Activated CD4-positive, alpha-beta T cell treated with anti-CD3 and anti-CD28 coated beads, Interleukin-2, Interleukin-6, amounts not matched to agents 100 ng/mL and 50 ng/mL, durations not matched to agents 16 hours and 8 hours (primary cell): ENCODE measurements around the gene CAMTA1.
"Not testable (repeated sequence)": the region's sequence is repeated elsewhere in the genome, so short reads cannot be mapped to it uniquely, and the experiment has no call there.

Experiments used
- DNase-seq: peaks from one replicate; pipeline ENCODE4 v3.0.0-alpha.2; 2020

Gene CAMTA1, protein sequence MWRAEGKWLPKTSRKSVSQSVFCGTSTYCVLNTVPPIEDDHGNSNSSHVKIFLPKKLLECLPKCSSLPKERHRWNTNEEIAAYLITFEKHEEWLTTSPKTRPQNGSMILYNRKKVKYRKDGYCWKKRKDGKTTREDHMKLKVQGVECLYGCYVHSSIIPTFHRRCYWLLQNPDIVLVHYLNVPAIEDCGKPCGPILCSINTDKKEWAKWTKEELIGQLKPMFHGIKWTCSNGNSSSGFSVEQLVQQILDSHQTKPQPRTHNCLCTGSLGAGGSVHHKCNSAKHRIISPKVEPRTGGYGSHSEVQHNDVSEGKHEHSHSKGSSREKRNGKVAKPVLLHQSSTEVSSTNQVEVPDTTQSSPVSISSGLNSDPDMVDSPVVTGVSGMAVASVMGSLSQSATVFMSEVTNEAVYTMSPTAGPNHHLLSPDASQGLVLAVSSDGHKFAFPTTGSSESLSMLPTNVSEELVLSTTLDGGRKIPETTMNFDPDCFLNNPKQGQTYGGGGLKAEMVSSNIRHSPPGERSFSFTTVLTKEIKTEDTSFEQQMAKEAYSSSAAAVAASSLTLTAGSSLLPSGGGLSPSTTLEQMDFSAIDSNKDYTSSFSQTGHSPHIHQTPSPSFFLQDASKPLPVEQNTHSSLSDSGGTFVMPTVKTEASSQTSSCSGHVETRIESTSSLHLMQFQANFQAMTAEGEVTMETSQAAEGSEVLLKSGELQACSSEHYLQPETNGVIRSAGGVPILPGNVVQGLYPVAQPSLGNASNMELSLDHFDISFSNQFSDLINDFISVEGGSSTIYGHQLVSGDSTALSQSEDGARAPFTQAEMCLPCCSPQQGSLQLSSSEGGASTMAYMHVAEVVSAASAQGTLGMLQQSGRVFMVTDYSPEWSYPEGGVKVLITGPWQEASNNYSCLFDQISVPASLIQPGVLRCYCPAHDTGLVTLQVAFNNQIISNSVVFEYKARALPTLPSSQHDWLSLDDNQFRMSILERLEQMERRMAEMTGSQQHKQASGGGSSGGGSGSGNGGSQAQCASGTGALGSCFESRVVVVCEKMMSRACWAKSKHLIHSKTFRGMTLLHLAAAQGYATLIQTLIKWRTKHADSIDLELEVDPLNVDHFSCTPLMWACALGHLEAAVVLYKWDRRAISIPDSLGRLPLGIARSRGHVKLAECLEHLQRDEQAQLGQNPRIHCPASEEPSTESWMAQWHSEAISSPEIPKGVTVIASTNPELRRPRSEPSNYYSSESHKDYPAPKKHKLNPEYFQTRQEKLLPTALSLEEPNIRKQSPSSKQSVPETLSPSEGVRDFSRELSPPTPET (N-terminal part only)

DNA sequence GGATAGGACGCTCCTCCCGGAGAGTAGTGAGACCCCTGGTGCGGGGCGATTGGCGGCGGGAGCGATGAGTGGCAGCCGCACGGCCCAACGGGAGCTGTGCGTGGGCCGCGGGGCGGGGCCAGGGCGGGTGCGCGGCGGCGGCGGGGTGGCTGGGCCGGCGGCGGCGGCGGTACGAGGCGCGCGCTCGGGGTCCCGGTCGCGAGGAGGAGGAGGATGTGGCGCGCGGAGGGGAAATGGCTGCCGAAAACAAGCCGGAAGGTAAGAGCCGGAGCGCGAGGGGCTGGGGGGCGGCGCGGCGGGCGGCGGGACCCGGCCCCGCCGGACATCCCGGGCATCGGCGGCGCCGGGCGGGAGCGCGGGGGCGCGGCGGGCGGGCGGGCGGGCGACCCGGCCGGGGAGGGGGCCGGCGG is at the start of gene CAMTA1:
TSS of gene CAMTA1 (plus strand) at position 137 of the 410 bp plus-strand sequence. CDS start at position 214, 77 bp downstream.
- DNase-seq, result no peak

DNA sequence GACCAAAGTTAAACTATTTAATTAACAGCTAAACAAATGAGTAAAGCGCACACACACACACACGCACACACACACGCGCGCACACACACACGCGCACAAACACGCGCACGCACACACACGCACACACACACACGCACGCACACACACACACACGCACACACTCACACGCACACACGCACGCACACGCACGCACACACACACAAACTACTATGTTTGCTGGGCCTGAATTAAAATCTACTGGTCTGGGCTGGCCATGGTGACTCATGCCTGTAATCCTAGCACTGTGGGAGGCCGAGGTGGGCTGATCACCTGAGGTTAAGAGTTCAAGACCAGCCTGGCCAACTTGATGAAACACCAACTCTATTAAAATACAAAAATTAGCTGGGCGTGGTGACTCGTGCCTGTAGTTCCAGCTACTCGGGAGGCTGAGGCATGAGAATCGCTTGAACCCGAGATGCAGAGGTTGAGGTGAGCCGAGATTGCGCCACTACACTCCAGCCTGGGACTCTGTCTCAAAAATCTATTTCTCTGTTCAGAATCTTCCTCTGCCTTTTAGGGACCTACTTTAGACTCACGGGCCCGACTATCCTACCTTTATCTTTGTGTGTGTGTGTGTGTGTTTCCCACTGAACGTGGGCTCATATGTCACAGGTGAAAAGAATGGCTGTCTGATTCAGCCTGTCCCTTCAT is 46.1 kb upstream of the CAMTA1 start:
- no peak for DNase-seq

DNA sequence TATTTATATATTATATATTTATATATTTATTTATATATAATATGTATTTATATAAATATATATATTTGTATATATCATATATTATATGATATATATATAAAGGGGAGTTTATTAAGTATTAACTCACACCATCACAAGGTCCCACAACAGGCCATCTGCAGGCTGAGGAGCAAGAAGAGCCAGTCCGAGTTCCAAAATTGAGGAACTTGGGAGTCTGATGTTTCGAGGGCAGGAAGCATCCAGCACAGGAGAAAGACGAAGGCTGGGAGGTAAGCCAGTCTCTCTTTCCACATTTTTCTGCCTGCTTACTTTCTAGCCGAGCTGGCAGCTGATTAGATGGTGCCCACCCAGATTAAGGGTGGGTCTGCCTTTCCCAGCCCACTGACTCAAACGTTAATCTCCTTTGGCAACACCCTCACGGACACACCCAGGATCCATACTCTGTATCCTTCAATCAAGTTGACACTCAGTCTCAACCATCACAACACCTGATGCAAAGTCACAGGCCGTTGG is 42.5 kb upstream of the CAMTA1 start:
- not testable (repeated sequence) for DNase-seq

DNA sequence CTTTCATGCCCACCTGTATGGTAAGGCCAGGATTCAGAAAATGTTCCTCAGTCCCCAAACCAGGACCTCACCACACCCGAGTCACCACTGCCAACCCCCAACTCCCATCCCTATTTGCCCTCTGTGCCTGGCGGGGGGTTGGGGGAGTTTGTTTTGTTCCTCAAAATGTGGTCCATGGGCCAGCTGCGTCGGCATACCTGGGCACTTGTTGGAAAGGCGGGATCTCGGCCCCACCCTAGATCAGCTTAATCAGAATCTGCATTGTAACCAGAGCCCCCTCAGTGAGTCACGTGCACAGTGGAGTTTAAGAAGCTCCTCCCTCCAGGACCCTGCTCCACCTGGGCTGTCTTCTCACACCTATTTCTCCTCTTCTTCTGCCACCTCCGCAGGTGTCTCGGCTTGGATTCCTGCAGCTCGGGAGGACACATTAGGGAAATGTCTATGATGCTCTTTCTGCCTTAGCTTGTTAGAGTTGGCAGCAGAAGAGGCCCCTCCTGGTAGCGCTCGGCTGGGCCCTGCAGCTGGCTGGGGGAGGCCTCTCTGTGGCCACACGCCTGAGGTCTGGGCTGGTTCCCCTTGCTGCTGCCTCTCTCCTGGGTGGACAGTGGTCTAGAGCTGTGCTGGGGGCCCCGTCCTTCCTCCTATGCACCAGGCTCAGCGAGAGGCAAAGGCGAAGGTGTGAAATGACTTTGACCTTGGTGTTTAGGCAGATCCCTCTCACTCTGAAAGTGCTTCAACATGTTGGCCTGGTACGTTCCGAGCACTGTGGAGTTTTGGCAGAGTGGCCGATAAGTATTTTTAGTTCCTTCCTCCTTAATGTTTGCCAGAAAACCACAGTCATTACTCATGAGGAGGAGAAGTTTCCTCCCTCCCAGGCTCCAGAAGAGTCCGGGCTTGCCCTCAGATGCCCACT is 41.8 kb upstream of the CAMTA1 start:
- DNase-seq, result peak; percentile 37

DNA sequence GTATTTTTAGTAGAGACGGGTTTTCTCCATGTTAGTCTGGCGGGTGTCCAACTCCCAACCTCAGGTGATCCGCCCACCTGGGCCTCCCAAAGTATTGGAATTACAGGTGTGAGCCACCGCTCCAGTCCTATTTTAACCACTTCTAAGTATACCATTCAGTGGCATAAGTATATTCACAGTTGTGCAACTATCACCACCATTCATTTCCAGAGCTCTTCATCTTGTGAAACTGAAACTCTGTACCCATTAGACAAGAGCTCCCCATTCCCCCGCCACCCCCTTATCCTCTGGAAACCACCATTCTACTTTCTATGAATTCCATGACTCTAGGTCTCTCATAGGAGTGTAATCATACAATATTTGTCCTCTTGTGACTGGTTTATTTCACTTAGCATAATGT is 40.2 kb upstream of the CAMTA1 start:
- peak; percentile 71 for DNase-seq

DNA sequence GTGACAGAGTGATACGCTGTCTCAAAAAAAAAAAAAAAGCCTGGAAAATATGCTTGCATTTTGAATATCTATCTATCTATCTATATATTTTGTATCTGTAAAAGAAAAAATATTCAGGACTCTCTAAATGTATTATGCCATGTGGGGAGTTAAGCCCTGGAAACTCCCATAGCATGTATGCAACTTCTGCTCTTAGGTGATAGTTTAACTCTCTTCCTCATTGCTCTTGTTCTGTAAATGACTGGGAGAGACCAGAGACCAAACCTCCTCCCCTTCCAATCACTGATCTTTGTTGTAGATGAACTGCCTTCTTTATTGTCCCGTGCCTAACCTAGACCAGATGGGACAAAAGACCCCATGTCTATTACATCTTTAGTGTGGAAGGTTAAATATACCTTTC is 37.6 kb upstream of the CAMTA1 start:
- no peak for DNase-seq

DNA sequence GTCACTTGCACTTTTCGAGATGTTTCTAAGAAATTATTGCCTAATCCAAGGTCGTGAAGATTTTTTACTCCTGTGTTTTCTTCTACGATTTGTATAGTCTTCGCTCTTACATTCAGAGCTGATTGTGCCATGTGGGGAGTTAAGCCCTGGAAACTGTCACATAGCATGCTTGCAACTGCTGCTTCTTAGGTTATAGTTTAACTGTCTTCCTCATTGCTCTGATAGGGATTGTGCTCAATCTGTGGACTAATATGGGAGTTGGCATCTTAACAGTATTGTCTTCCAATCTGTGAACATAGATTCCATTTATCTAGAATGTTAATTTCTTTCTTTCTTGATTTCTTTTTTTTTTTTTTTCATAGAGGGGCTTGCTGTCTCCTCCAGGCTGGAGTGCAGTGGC is 34.8 kb upstream of the CAMTA1 start:
- no peak for DNase-seq

DNA sequence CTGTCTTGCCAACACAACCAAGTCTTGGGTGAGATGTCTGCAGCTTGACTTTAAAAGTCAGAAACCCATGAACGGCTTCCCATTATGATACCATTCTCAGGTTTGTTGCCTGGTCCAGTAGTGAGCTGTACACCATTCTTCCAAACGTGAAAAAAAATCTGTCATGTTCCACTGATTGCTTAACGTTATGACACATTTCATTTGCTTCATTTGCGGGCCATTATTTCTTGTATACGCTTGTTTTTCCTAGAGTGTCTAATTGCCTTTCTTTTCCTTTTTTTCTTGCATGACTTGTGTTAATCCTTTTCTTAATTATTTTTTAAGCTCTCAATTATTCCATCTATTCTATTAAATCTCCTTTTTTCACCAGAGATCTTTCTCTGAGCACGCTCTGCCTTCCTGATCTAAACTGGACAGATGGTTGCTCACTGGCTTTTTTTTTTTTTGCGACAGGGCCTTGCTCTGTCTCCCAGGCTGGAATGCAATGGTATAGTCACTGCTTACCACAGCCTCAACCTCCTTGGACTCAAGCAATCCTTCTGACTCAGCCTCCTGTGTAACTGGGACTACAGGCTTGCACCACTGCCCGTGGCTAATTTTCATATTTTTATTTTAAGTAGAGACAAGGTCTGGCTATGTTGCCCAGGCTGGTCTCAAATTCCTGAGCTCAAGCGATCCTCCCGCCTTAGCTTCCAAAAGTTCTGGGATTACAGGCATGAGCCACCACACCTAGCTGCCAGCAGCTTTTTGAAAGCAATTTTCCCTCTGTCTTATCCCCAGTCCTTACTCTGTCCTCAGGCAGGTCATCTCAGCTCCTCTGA is 31.7 kb upstream of the CAMTA1 start:
- no peak for DNase-seq

DNA sequence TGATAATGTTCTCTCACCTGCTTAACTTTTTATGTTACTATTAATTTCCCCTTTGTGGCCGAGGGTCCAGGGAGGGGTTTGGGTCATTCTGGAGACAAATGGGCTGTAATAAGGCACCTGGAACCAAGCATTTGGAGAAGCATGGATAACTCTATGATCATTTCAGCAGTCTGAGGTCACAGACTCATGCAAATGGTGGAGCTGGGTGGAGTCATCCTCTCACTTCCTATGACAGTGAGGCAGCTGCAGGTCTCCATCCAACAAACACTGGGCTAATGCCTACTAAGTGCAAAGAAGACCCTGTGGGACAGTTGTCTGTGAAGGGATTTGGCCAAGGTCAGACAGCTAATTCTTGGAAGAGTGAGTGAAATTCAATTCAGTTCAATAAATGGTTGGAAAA is 28.8 kb upstream of the CAMTA1 start:
- DNase-seq, result no peak

DNA sequence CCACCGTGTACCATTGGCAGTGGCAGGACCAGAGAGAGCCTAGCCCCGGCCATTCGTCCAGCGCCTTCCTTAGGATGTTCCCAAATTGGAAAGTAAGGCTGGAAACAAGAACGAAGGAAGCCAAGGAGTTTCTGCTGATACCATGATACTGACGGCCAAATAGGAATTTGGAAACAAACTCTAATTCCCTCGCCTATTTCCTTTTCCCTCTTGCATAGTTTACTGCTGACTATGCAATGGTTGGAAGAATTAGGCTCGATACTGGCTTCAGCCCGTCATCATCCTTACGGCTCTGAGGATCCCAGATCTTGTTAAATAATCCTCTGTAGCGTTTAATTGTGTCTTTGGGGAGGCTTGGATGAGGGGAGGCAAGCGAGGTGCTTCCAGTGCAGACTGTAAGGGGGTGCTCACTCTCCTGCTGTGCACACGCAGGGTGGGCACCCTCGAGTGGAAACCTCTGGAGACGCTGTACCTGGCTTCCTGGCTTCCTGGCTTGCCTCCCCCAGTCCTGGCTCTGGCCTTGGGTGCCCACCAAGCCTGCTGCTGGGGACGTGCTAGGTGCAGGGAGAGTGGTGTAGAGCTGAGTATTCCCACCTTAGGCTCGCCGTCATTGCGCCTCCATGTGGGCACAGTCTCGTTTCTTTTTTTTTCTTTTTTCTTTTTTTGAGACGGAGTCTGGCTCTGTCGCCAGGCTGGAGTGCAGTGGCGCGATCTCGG is 27.4 kb upstream of the CAMTA1 start:
- no peak for DNase-seq

DNA sequence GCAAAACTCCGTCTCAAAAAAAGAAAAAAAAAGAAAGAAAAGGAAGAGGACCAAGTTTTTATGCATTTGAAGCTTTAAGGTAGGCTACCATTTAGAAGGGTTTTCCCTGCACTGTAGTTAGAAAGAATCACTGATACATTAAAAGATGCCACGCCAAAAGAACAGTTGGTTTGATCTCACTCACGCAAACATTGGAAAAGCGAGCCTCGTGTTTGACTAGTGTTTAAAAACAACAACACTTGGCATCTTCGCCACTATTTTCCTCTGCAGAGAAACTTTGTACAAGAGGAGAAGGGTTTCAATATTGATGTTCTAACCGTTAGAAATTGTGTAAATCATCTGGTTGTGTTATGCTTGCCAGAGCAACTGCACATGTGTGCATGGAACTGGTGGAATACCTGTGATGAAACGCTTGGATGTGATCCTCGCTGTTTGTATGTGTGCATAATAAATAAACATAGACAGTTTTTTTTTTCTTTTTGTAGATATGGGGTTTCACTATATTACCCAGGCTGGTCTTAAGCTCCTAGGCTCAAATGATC is 24.0 kb upstream of the CAMTA1 start:
- no peak for DNase-seq

DNA sequence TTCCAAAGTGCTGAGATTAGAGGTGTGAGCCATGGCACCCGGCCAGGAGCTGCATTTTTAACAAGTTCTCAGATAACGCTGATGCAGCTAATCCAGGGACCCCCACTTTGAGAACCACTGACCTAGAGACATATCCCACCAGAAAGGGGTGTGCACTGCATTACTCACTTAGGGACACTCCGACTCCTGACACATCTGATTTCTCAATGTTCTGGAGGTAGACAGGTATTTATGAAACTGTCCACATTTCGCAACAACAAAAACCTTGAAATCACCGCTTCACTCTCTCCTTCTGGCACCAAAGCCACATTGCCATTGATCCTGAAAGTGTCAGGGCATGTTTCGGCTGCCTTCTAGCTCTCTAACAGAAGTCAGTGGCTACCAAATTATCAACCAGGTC is 23.2 kb upstream of the CAMTA1 start:
- DNase-seq, result no peak

DNA sequence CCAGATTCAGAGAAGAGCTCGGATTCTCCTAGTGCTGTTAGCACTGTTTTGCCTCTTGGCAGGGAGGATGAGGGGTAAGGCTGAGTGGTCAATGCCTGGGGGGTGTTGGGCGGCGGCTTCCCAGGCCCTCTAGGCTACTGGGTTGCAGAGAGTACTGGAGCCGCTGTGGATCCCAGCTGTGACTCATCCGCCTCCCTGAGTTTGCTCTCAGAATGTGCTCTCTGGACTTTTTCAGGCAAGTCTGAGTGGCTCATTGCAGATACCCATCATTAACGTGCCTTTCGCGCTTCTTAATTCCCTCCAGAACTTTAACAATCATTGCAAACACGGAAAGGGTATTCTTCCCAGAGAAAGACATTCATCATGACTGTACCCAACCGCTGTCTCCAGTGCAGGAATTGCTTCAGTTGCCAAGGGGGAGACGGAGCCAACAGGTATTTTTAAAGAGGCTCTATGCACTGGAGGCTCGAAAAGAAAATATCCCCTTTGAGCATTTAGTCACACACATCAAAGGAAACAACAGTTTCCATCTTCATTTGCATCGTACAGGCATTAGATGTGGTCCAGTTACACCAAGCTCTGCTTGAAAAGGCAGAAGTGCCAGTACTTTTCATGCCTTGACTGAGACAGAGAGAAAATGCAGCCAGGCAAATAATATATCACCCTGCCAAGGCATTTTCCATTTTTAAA is 14.4 kb upstream of the CAMTA1 start:
- DNase-seq, result no peak

DNA sequence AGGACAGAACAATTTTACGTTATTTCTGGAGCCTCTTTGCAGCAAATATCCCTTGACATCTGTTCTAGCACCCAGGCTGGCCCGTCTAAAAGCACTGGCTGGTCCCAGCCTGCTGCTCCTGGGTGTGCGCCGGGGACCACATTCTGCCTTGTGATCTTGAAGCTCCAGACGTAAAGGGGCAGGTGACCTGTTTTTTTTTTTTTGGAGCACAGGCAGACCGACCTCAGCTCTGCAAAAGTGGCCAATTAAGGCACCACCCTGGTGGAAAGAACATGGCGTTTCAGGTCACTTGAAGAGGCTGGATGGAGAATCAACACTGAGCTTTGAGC is 13.8 kb upstream of the CAMTA1 start:
- DNase-seq, result no peak

DNA sequence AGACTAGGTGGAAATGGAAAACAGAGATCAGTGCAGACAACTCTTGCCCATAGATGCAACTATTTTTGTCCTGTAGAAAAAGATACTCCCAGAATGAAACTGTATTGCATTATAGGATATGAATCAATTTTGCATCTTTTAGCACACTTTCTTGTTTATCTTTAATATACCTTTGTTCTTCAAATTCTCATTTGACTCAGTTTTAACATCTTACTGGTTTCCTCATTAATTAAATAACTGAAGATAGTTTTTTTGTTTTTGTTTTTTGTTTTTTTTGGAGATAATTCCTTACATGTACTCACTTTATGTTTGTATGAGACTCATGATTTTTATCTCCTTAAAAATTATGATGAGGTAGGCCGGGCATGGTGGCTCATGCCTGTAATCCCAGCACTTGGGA is 10.9 kb upstream of the CAMTA1 start:
- DNase-seq, result no peak

DNA sequence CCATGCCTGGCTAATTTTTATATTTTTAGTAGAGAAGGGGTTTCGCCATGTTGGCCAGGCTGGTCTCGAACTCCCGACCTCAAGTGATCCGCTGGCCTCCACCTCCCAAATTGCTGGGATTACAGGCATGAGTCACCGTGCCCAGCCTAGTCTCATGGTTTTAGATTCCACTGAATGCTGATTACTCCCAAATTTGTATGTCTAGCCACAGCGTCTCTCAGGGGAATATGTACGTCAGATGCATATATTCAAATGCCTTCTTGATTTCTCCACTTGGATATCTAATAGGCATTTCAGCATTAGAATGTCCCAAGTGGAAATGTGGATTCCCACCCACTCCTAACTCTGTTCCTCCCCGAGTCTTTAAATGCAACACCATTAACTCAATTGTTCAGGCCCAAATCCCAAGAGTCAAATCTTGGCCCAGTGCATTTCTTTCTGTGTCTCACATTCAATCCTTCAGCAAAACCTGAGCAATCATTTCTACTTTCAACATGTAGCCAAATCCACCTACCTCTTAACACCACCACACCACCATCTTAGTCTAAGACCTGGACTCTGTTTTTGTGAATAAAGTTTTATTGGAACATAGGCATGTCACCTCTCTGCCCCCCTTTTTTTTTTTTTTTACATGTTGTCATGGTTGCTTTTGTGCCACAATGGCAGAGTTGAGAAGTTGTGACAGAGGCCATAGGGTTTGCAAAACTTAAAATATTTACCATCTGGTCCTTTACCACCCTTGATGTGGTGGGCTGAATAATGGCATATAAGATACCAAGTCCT is 9.8 kb upstream of the CAMTA1 start:
- DNase-seq, result no peak

DNA sequence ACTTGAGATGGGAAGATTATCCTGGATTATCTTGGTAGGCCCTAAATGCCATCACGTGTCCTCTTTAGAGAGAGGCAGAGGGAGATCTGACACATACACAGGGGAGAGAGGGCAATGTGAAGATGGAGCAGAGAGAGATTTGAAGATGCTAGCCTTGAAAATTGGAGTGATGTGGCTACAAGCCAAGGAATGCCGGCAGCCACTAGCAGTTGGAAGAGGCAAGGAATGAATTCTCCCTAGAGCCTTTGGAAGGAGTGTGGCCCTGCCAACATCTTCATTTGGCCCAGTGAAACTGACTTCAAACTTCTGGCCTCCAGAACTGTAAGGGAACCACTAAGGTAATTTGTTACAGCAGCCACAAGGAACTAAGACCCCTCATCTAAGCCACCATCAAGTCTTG is 8.9 kb upstream of the CAMTA1 start:
- no peak for DNase-seq

DNA sequence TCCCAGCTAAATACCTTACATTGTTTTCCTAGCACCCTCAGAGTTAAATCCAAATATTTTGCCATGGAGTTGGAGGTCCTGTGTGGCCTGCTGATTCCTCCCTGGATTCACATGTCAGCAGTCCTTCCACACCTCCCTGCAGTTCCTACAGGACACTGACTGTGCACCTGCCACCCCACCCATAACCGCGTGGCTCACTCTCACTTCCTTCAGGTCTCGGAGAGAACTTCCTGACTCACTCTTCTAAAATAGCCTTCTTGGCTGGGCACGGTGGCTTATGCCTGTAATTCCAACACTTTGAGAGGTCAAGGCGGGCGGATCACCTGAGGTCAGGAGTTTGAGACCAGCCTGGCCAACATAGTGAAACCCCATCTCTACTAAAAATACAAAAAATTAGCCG is 8.4 kb upstream of the CAMTA1 start:
- DNase-seq, result no peak
